Stimulated activated naive CD8-positive, alpha-beta T cell treated with anti-CD3 and anti-CD28 coated beads, Interleukin-15, amount 100 ng/mL, for 72 hours (primary cell): ENCODE measurements around the gene GPR146.

Experiments used
- ATAC-seq: fragments of 150-1000 bp; cut with Tn5 transposase; 2 replicates; pipeline ENCODE4 v1.10.0; 2021; ENCODE audit warnings: mild to moderate bottlenecking, moderate library complexity
- DNase-seq, 2 donors: peaks; one replicate each; pipeline ENCODE4 v3.0.0; 2021 to 2022
- H3K27ac Mint-ChIP-seq, 2 donors: one replicate each; pipeline ENCODE4 v1.8.0; 2022; ENCODE audit warnings: mild to moderate bottlenecking in 2 of 2, mixed read lengths in 2 of 2, moderate library complexity in 2 of 2
- H3K27me3 Mint-ChIP-seq: one replicate; pipeline ENCODE4 v1.8.0; 2022; ENCODE audit warnings: mixed read lengths
- H3K4me1 Mint-ChIP-seq: one replicate; pipeline ENCODE4 v1.8.0; 2022; ENCODE audit warnings: mild to moderate bottlenecking, mixed read lengths
- H3K4me3 Mint-ChIP-seq, 2 donors: one replicate each; pipeline ENCODE4 v1.8.0; 2022; ENCODE audit warnings: mild to moderate bottlenecking in 2 of 2, mixed read lengths in 2 of 2, moderate library complexity in 1 of 2
- H3K9me3 Mint-ChIP-seq, 2 donors: one replicate each; pipeline ENCODE4 v1.8.0; 2022; ENCODE audit warnings: mixed read lengths in 2 of 2

GPR146 gene

GRCh38 chr7:1093916-1094508, 49.7 kb downstream of the GPR146 start:
- Mint-ChIP-seq H3K4me1 (peaks cover 4% of the 10 kb centered on the region), H3K4me3 (no peak overlapping the region)

GRCh38 chr7:1094870-1095269, 50.5 kb downstream of the GPR146 start:
- DNase-seq (no peak), ATAC-seq (no peak)
- H3K4me3 Mint-ChIP-seq = no peak overlapping the region
- peaks cover 4% of the 10 kb centered on the region for H3K4me1 Mint-ChIP-seq
- H3K27ac Mint-ChIP-seq = peak overlapping the region in 1 of 2 donors; percentile 71
- H3K9me3 Mint-ChIP-seq = peaks cover 0 to 7% of the 10 kb centered on the region in 2 donors
- no peaks in the 10 kb centered on the region for H3K27me3 Mint-ChIP-seq

More at GRCh38 chr7:1093916-1094508, 49.7 kb downstream of the GPR146 start:
- ATAC-seq (no peak), DNase-seq (no peak)
- Mint-ChIP-seq H3K27ac (no peak overlapping the region), H3K27me3 (no peaks in the 10 kb centered on the region), H3K9me3 (peaks cover 0 to 7% of the 10 kb centered on the region in 2 donors)

- Mint-ChIP-seq H3K4me1 (peaks cover 4% of the 10 kb centered on the region), H3K27ac (no peak overlapping the region), H3K4me3 (no peak overlapping the region), H3K27me3 (no peaks in the 10 kb centered on the region), H3K9me3 (peaks cover 0 to 7% of the 10 kb centered on the region in 2 donors)
- ATAC-seq (no peak), DNase-seq (no peak)
These were observed 51.3 kb downstream of the GPR146 start for GRCh38 chr7:1095621-1096155.

- H3K4me1 Mint-ChIP-seq = peaks cover 4% of the 10 kb centered on the region
- H3K27ac Mint-ChIP-seq = no peak overlapping the region
- ATAC-seq (no peak), DNase-seq (no peak)
- H3K4me3 Mint-ChIP-seq = no peak overlapping the region
- no peaks in the 10 kb centered on the region for H3K27me3 Mint-ChIP-seq
- H3K9me3 Mint-ChIP-seq = peaks cover 0 to 7% of the 10 kb centered on the region in 2 donors
These were observed 52.1 kb downstream of the GPR146 start for GRCh38 chr7:1096156-1097119.

DNA sequence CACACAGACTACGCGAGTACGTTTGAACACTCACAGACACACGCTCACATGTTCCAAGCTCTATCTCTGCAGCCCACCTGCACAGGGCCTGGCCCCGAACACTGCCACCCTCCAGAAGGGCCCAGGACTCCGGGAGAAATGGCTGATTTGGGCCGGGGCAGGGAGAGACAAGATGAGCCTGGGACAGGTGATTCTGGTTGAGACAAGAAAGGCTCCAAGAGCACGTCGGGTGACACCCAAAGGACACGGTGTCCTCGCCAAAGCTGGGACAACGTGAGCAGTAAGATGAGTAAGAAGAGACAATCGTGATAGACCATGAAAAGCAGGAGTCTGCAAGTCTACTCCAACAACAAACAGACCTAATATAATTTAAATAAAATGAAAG, 52.8 kb downstream of the GPR146 start:
- no peak for DNase-seq
- ATAC-seq = no peak
- Mint-ChIP-seq H3K27ac (no peak overlapping the region), H3K9me3 (peaks cover 0 to 7% of the 10 kb centered on the region in 2 donors), H3K4me1 (peaks cover 4% of the 10 kb centered on the region), H3K27me3 (no peaks in the 10 kb centered on the region), H3K4me3 (no peak overlapping the region)

DNA sequence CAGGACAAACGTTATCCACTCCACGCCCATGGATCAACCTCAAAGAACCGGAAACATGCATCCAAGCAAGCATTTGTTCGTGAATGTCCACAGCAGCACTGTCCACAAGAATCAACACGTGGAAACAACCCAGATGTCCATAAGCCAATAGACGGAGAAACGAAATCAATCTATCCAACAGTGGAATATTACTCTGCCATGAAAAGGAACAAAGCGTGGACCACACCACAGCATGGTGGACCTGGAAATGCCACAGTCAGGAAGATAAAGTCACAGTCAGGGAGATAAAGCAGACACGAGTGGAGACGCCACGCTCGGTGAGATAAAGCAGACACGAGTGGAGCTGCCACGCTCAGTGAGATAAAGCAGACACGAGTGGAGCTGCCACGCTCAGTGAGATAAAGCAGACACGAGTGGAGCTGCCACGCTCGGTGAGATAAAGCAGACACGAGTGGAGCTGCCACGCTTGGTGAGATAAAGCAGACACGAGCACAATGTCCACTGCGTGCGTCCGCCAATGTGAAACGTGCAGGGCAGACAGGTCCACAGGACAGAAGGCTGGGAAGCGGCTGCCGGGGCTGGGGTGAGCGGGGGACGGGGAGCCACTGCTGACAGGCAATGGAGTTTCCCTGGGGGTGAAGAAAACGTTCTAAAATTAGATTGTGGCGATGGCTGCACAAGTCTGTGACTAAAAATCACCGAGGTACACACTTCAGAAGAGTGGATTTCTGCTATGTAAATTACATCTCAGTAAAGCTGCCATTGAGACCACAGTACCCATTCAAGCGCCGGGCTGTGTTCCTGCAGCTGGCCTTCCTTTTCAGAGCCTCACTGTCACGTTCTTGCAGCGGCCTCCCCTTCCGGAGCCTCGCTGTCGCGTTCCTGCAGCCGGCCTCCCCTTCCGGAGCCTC, 54.2 kb downstream of the GPR146 start:
- peaks cover 0 to 7% of the 10 kb centered on the region in 2 donors for H3K9me3 Mint-ChIP-seq
- ATAC-seq = no peak
- H3K27me3 Mint-ChIP-seq = no peaks in the 10 kb centered on the region
- H3K4me1 Mint-ChIP-seq = peaks cover 12% of the 10 kb centered on the region
- H3K4me3 Mint-ChIP-seq = no peak overlapping the region
- H3K27ac Mint-ChIP-seq = no peak overlapping the region
- DNase-seq = no peak

GRCh38 chr7:1099154-1099542, 54.8 kb downstream of the GPR146 start:
- Mint-ChIP-seq H3K27me3 (no peaks in the 10 kb centered on the region), H3K27ac (no peak overlapping the region), H3K9me3 (peaks cover 0 to 7% of the 10 kb centered on the region in 2 donors), H3K4me1 (peaks cover 19% of the 10 kb centered on the region), H3K4me3 (no peak overlapping the region)
- DNase-seq = no peak
- no peak for ATAC-seq

DNA sequence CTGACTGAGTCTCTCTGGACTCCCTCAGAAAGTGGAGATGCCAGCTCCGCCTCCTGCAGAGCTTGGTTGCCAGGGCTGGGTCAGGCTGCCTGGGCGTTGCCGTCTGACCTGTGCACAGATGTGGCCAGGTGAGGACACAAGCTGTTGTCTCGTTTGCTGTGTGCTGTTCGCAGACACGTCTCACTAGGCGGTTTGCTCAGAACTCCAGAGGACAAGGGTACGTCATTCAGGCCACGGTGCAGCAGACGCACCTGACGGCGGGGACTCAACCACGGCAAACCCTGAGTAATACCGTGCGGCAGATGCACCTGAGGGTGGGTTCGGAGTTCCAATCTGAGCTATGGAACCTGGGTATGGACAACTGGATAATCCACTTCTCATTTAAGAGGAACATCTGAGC, 55.3 kb downstream of the GPR146 start:
- ATAC-seq (no peak), DNase-seq (no peak)
- Mint-ChIP-seq H3K4me1 (peaks cover 24% of the 10 kb centered on the region), H3K4me3 (no peak overlapping the region), H3K9me3 (peaks cover 0 to 7% of the 10 kb centered on the region in 2 donors), H3K27ac (no peak overlapping the region), H3K27me3 (no peaks in the 10 kb centered on the region)

DNA sequence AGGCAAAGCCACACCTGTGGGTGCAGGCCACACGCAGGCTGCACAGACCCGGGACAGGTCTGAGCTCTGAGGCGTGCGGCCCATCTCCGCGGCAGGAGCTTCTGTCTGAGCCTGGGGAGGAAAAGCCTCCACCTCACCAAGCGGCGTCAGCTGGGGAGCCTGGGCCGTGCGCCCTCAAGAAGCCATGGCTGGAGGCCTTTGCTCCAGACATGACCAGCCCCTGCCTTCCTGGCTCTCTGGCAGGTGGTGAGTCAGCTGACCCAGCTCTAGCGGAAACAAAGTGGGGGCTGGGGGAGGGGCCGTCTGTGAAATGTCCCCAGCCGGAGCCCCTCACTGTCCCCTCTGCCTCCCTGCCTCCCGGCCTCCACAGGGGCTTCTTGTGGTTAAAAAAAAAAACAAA, 56.0 kb downstream of the GPR146 start:
- peaks cover 0 to 7% of the 10 kb centered on the region in 2 donors for H3K9me3 Mint-ChIP-seq
- H3K4me3 Mint-ChIP-seq = no peak overlapping the region
- H3K27me3 Mint-ChIP-seq = no peaks in the 10 kb centered on the region
- no peak for ATAC-seq
- H3K27ac Mint-ChIP-seq = no peak overlapping the region
- DNase-seq = no peak
- H3K4me1 Mint-ChIP-seq = peaks cover 31% of the 10 kb centered on the region

DNA sequence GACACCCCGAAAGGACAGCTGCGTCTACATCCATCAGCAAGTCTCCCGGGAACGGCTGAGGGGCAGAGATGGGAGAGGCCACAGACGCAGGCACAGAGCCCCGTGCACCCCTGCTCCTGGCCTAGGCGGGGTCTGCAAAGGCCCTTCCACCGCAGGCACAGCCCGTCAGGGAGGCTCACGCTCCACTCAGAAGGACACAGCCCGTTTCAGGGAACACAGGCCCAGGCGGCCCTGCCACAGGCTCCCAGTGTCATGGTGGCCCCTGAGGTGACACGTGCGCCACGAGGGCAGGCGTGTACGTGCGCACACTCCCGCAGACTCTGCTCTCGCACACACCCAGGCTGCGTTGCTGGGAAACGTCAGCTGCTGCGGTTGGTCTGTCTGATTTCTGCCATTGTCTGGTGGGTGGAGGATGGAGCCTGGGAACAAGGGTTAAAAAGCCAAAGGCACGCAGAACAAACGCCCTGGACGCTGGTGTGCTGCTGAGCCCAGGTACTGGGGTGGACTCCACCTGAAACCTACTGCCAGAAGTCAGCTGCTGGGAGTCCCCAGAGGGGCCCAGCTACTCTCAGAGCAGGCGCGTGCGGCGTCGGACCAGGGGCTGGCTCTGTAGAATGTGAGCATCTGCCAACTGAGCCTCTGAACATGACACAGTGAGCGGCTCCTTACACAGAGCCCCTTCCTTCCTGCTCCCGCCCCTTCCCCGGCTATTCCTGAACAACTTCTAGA, 56.7 kb downstream of the GPR146 start:
- H3K4me3 Mint-ChIP-seq = no peak overlapping the region
- H3K4me1 Mint-ChIP-seq = peaks cover 31% of the 10 kb centered on the region
- no peak for ATAC-seq
- DNase-seq = no peak
- H3K9me3 Mint-ChIP-seq = peaks cover 0 to 7% of the 10 kb centered on the region in 2 donors
- H3K27ac Mint-ChIP-seq = peak overlapping the region in 1 of 2 donors; percentile 31
- H3K27me3 Mint-ChIP-seq = no peaks in the 10 kb centered on the region

GRCh38 chr7:1101563-1102431, 57.5 kb downstream of the GPR146 start:
- DNase-seq (no peak), ATAC-seq (no peak)
- Mint-ChIP-seq H3K4me3 (no peak overlapping the region), H3K27ac (peak overlapping the region; percentile 76 to 84), H3K27me3 (no peaks in the 10 kb centered on the region), H3K9me3 (peaks cover 0 to 7% of the 10 kb centered on the region in 2 donors), H3K4me1 (peaks cover 31% of the 10 kb centered on the region)

GRCh38 chr7:1103009-1103788, 58.9 kb downstream of the GPR146 start:
- Mint-ChIP-seq H3K27ac (peak overlapping the region; percentile 88 to 96), H3K27me3 (no peaks in the 10 kb centered on the region), H3K4me1 (peaks cover 31% of the 10 kb centered on the region), H3K4me3 (peak overlapping the region; percentile 56 to 62), H3K9me3 (peaks cover 0 to 1% of the 10 kb centered on the region in 2 donors)
- peak; percentile 91 for ATAC-seq
- peak; percentile 30 to 68 for DNase-seq

- no peaks in the 10 kb centered on the region for H3K27me3 Mint-ChIP-seq
- peaks cover 31% of the 10 kb centered on the region for H3K4me1 Mint-ChIP-seq
- ATAC-seq (peak; percentile 24), DNase-seq (no peak)
- no peaks in the 10 kb centered on the region for H3K9me3 Mint-ChIP-seq
- H3K4me3 Mint-ChIP-seq = peak overlapping the region; percentile 56 to 62
- peak overlapping the region; percentile 88 to 96 for H3K27ac Mint-ChIP-seq
These were observed 59.6 kb downstream of the GPR146 start for GRCh38 chr7:1103789-1104515.
